HG03558 (cell line): ENCODE results near the gene NT5DC1.
A peak's percentile ranks its signal among the peaks of the same experiment; 100 is the strongest.
"Not testable (repeated sequence)": the region's sequence is repeated elsewhere in the genome, so short reads cannot be mapped to it uniquely, and the experiment has no call there.

ENCODE experiments used
- ATAC-seq: cut with Tn5 transposase; IDR thresholded peaks from one replicate; pipeline ENCODE4 v1.9.1; 2021; ENCODE audit warnings: moderate number of reproducible peaks; ENCODE audit not compliant: unreplicated experiment; ENCODE audit errors: extremely low read depth

The NT5DC1 gene

GRCh38 chr6:116265041-116265829, 164.6 kb downstream of the NT5DC1 start:
- no peak for ATAC-seq

GRCh38 chr6:116266803-116267202, 166.2 kb downstream of the NT5DC1 start:
- ATAC-seq, result no peak

GRCh38 chr6:116267836-116268588, 167.4 kb downstream of the NT5DC1 start:
- ATAC-seq, result no peak

- peak; percentile 94 for ATAC-seq
These were observed 168.1 kb downstream of the NT5DC1 start for GRCh38 chr6:116268589-116269293.

- ATAC-seq, result no peak
These were observed 170.6 kb downstream of the NT5DC1 start for GRCh38 chr6:116271149-116271708.

GRCh38 chr6:116277124-116277523, 176.5 kb downstream of the NT5DC1 start:
- ATAC-seq, result no peak

- no peak for ATAC-seq
These were observed 177.8 kb downstream of the NT5DC1 start for GRCh38 chr6:116278481-116278829.

GRCh38 chr6:116278854-116279231, 178.2 kb downstream of the NT5DC1 start:
- peak; percentile 1 for ATAC-seq

- peak; percentile 88 for ATAC-seq
These were observed 178.8 kb downstream of the NT5DC1 start, which contains the start of gene TSPYL1 for GRCh38 chr6:116279232-116280160. TSS of gene TSPYL1 (minus strand) at chr6:116279930. CDS start at chr6:116279830, 100 bp downstream.

- ATAC-seq, result no peak
These were observed 179.7 kb downstream of the NT5DC1 start for GRCh38 chr6:116280161-116280932.

GRCh38 chr6:116280933-116281316, 180.3 kb downstream of the NT5DC1 start:
- ATAC-seq, result no peak

GRCh38 chr6:116282698-116283097, 182.0 kb downstream of the NT5DC1 start:
- ATAC-seq, result no peak

GRCh38 chr6:116283191-116283590, 182.5 kb downstream of the NT5DC1 start:
- no peak for ATAC-seq

GRCh38 chr6:116284984-116285383, 184.3 kb downstream of the NT5DC1 start:
- ATAC-seq, result not testable (repeated sequence)

GRCh38 chr6:116286773-116287358, 186.2 kb downstream of the NT5DC1 start:
- ATAC-seq, result no peak

GRCh38 chr6:116287689-116288282, 187.1 kb downstream of the NT5DC1 start:
- ATAC-seq, result no peak

GRCh38 chr6:116289876-116290275, 189.2 kb downstream of the NT5DC1 start:
- no peak for ATAC-seq

GRCh38 chr6:116290799-116291198, 190.1 kb downstream of the NT5DC1 start:
- ATAC-seq, result no peak
